Chondrocyte (in vitro differentiated cells): ENCODE results near the gene ACAT2. TPM values are rescaled to one million over a fixed set of nuclear protein-coding genes. Genes with fewer than 3 reads are reported as not detected.

Source experiments
- DNase-seq: peaks from one replicate; pipeline ENCODE4 v3.0.0; 2021; ENCODE audit warnings: mixed read lengths, low spot score
- H3K27ac Mint-ChIP-seq: one replicate; pipeline ENCODE4 v1.8.0; 2021; ENCODE audit warnings: mild to moderate bottlenecking, moderate library complexity, mixed read lengths; ENCODE audit not compliant: unreplicated experiment
- H3K27me3 Mint-ChIP-seq: 2 replicates; pipeline ENCODE4 v1.8.0; 2021; ENCODE audit warnings: low read depth, mixed read lengths
- H3K36me3 Mint-ChIP-seq: 2 replicates; pipeline ENCODE4 v1.8.0; 2021; ENCODE audit warnings: low read depth, mixed read lengths
- H3K4me1 Mint-ChIP-seq: 2 replicates; pipeline ENCODE4 v1.8.0; 2021; ENCODE audit warnings: low read depth, mild to moderate bottlenecking, mixed read lengths
- H3K4me3 Mint-ChIP-seq: one replicate; pipeline ENCODE4 v1.8.0; 2021; ENCODE audit warnings: mild to moderate bottlenecking, moderate library complexity, mixed read lengths; ENCODE audit not compliant: unreplicated experiment
- H3K9me3 Mint-ChIP-seq: 2 replicates; pipeline ENCODE4 v1.8.0; 2021; ENCODE audit warnings: low read depth, mixed read lengths
- CTCF ChIP-seq: fragments of 200-600 bp; sonication (generic); IDR thresholded peaks from 2 replicates; pipeline ENCODE4 v1.5.0; 2021; ENCODE audit warnings: antibody characterized with exemption, mild to moderate bottlenecking, moderate library complexity
- total RNA-seq: library from RNA; stranded (reverse); gene quantifications from 3 replicates; pipeline ENCODE4 v1.2.1, GENCODE V29; 2021

Gene ACAT2
- total RNA-seq, 1 donor from 2014 or later: 36.0 TPM

DNA sequence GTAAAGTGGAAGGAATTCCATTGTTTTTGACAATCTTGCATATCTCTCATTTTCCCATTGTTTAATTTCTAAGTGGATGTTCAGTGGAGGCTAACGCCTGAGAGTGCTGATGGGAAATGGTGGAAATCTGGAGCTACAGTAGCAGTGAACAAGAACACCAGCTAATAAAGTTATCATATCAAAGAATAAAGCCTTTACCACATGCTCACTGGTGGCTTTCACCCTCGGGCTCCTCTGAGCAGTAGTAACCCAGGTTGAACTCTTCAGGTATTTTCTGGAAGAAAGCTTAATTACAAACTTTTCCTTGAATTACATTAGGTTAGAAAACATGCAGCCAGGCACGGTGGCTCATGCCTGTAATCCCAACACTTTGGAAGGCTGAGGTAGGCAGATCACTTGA lies 10.4 kb upstream of the ACAT2 start:
- Mint-ChIP-seq H3K4me1 (no peaks in the 10 kb centered on the region), H3K9me3 (no peaks in the 10 kb centered on the region), H3K36me3 (peaks cover 39% of the 10 kb centered on the region), H3K4me3 (no peak overlapping the region), H3K27ac (no peak overlapping the region), H3K27me3 (no peaks in the 10 kb centered on the region)
- DNase-seq: no peak
- no peak for TF ChIP-seq CTCF

DNA sequence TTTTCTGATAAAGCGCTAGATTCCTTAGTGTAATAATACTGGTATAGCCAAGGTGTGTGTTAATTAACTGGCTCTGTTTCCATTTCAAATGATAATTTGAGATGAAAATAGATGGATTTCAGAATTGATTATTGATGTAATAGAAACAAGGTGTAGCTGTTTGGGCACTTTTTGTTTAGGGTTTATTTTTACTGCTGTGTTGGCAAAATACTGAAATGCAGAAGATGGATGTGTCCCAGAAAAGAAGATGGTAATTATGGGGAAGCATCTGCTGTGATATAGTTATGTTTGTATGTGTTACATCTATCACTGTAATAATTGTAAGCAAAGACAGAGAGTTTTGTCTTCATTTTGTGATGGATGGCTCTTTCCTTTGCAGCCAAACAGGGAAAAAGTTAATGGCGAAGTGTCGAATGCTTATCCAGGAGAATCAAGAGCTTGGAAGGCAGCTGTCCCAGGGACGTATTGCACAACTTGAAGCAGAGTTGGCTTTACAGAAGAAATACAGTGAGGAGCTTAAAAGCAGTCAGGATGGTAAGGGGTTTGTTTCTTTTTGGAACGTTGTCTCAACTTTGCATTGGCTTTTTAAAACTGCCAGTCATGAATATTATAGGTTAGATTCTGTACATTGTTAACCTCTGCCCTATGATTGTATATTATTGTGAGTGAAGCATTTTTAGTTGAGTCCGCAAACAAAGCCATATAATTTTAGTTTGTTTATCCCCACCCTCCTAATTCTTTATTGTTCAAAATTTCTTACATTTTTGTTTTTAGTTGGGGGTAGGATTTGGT lies 8.6 kb upstream of the ACAT2 start:
- DNase-seq: no peak
- no peaks in the 10 kb centered on the region for H3K9me3 Mint-ChIP-seq
- H3K4me1 Mint-ChIP-seq: peaks cover 6% of the 10 kb centered on the region
- peak overlapping the region; percentile 61 for H3K27ac Mint-ChIP-seq
- H3K4me3 Mint-ChIP-seq: no peak overlapping the region
- H3K27me3 Mint-ChIP-seq: no peaks in the 10 kb centered on the region
- TF ChIP-seq CTCF: no peak
- H3K36me3 Mint-ChIP-seq: peaks cover 39% of the 10 kb centered on the region

- Mint-ChIP-seq H3K36me3 (peaks cover 35% of the 10 kb centered on the region), H3K27me3 (no peaks in the 10 kb centered on the region), H3K4me3 (no peak overlapping the region), H3K27ac (no peak overlapping the region), H3K4me1 (peaks cover 11% of the 10 kb centered on the region), H3K9me3 (no peaks in the 10 kb centered on the region)
- TF ChIP-seq CTCF: no peak
- no peak for DNase-seq
These were observed 7.4 kb upstream of the ACAT2 start for GRCh38 chr6:159754401-159754800.

- no peak overlapping the region for H3K4me3 Mint-ChIP-seq
- H3K4me1 Mint-ChIP-seq: peaks cover 19% of the 10 kb centered on the region
- no peak overlapping the region for H3K27ac Mint-ChIP-seq
- H3K9me3 Mint-ChIP-seq: no peaks in the 10 kb centered on the region
- H3K27me3 Mint-ChIP-seq: no peaks in the 10 kb centered on the region
- DNase-seq: no peak
- no peak for TF ChIP-seq CTCF
- peaks cover 31% of the 10 kb centered on the region for H3K36me3 Mint-ChIP-seq
These were observed 6.6 kb upstream of the ACAT2 start for GRCh38 chr6:159754959-159755914.

DNA sequence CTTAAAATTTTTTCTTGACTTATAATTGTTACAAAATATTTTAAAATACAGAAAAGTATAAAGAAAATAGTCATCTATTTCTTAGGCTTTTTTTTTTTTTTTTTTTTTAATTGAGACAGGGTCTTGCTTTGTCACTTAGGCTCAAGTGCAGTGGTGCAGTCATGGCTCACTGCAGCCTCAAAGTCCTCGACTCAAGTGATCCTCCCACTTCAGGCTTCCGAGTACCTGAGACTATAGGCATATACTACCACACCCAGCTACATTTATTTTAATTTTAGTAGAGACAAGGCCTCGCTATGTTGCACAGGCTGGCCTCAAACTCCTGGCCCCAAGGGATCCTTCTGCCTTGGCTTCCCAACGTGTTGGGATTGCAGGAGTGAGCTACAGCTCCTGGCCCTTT lies 5.3 kb upstream of the ACAT2 start:
- DNase-seq: no peak
- Mint-ChIP-seq H3K4me1 (peaks cover 32% of the 10 kb centered on the region), H3K36me3 (peaks cover 31% of the 10 kb centered on the region), H3K27me3 (no peaks in the 10 kb centered on the region), H3K27ac (no peak overlapping the region), H3K9me3 (no peaks in the 10 kb centered on the region), H3K4me3 (no peak overlapping the region)
- no peak for TF ChIP-seq CTCF
